ENCODE results near the gene CHST12.

- TF ChIP-seq POLR2A (IDR thresholded peaks at IDR 0.05; ENCODE audit: low read depth, low read length): no peak
- no peak for TF ChIP-seq POLR2AphosphoS5 (IDR thresholded peaks at IDR 0.05; ENCODE audit: low read depth, low read length)
These were observed 33.7 kb downstream of the CHST12 start for GRCh38 chr7:2437136-2437535.
